ENCODE measurements around the gene IFITM2.

The IFITM2 gene

GRCh38 chr11:293271-293851 lies 14.3 kb upstream of the IFITM2 start:
- DNase-seq (ENCODE audit: low spot score), result no peak

GRCh38 chr11:293852-294661 lies 13.6 kb upstream of the IFITM2 start:
- no peak for DNase-seq (ENCODE audit: low spot score)

- no peak for DNase-seq (ENCODE audit: low spot score)
These were observed 12.8 kb upstream of the IFITM2 start for GRCh38 chr11:294780-295179.

- DNase-seq (ENCODE audit: low spot score), result no peak
These were observed 12.1 kb upstream of the IFITM2 start for GRCh38 chr11:295351-296170.

GRCh38 chr11:296171-297050 lies 11.2 kb upstream of the IFITM2 start:
- no peak for DNase-seq (ENCODE audit: low spot score)

GRCh38 chr11:297051-297585 lies 10.5 kb upstream of the IFITM2 start:
- DNase-seq (ENCODE audit: low spot score), result no peak

GRCh38 chr11:297586-298405 lies 9.8 kb upstream of the IFITM2 start:
- no peak for DNase-seq (ENCODE audit: low spot score)

GRCh38 chr11:298406-299065 lies 9.1 kb upstream of the IFITM2 start:
- no peak for DNase-seq (ENCODE audit: low spot score)

- no peak for DNase-seq (ENCODE audit: low spot score)
These were observed 8.3 kb upstream of the IFITM2 start, which contains the start of gene IFITM5 for GRCh38 chr11:299081-299891. Gene IFITM5 (minus strand): TSS chr11:299526. CDS start chr11:299490, 36 bp downstream.

GRCh38 chr11:299951-300735 lies 7.5 kb upstream of the IFITM2 start:
- no peak for DNase-seq (ENCODE audit: low spot score)

- no peak for DNase-seq (ENCODE audit: low spot score)
These were observed 4.3 kb upstream of the IFITM2 start for GRCh38 chr11:303363-303762.

- DNase-seq (ENCODE audit: low spot score), result no peak
These were observed 3.5 kb upstream of the IFITM2 start for GRCh38 chr11:304061-304506.

GRCh38 chr11:304915-305843 lies 2.4 kb upstream of the IFITM2 start:
- peak; percentile 70 for DNase-seq (ENCODE audit: low spot score)

- no peak for DNase-seq (ENCODE audit: low spot score)
These were observed 1.8 kb upstream of the IFITM2 start for GRCh38 chr11:305844-306211.

GRCh38 chr11:306645-307371 lies 808 bp upstream of the IFITM2 start:
- DNase-seq (ENCODE audit: low spot score), result no peak
